GM19455 (cell line): Measurements from ENCODE around the gene PHOSPHO2.

Experiments
- ATAC-seq: cut with Tn5 transposase; IDR thresholded peaks from one replicate; pipeline ENCODE4 v1.9.1; 2021; ENCODE audit not compliant: unreplicated experiment

The PHOSPHO2 gene

DNA sequence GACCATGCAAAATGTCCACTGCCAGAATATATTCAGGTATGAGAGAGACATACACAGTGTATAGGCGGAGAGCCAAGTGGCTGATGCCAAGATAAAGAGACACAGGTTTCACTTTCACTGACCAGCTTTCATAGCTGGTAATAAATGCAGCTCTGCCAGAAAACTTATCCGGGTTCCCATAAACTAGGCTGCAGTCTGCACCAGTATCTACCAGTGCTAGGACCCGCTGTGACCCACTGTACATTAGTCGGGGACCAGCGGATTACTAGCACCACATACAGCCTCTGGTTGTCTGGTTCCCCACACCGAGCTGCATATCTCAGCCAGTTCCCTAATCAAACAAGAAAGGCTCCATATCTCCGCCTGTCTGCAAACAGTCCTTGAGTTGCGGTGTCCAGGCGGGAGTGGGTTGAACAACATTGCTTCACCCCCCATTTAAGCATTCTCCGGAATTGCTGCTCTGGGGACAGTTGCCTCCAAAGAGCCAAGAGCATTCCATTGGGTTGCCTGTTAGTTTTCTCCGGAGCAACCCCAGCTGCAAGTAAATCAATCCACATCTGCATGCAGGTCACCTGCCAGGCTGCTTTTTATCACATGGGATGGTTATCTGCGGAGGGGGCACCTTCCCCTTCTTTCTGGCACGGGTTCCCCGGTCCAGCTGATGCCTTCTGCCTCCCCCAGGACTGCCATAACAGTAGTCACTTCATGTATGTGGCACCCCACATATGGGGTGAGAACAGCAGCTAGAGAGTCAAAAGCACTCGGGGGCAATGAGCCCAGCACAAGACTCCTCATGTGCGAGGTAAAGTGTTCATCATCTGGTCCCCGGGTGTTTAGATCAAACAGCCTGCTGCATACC, 21.3 kb downstream of the PHOSPHO2 start:
- no peak for ATAC-seq

DNA sequence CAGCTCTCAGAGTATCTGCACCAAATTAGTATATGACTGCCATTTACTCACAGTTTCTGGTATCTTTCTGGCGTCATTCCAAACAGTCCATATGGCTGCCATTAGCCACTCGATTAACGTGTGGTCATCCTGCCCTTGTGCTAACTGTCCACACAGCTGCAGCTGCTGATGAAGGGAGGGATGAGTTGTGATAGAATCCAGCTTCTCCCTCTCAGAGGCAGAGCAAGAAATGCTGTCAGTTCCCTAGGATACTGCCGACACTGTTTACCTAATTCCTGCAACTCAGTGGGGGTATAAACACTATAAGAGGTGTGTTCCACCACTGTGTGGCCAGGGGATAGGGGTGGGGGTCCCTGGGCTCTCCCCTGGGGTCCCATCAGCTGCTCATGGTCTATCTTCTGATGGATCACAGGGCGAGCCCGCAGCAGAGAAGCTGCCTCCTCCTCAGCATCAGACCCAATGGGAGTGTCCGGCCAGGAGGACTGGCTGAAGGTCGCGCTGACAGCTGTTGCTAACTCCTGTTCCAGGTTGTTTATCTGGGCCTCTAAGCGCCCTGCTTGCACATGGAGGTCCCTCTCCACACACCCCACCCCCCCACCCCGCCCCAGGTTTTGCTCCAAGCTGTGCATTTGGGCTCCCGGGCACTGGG, 22.1 kb downstream of the PHOSPHO2 start:
- no peak for ATAC-seq

DNA sequence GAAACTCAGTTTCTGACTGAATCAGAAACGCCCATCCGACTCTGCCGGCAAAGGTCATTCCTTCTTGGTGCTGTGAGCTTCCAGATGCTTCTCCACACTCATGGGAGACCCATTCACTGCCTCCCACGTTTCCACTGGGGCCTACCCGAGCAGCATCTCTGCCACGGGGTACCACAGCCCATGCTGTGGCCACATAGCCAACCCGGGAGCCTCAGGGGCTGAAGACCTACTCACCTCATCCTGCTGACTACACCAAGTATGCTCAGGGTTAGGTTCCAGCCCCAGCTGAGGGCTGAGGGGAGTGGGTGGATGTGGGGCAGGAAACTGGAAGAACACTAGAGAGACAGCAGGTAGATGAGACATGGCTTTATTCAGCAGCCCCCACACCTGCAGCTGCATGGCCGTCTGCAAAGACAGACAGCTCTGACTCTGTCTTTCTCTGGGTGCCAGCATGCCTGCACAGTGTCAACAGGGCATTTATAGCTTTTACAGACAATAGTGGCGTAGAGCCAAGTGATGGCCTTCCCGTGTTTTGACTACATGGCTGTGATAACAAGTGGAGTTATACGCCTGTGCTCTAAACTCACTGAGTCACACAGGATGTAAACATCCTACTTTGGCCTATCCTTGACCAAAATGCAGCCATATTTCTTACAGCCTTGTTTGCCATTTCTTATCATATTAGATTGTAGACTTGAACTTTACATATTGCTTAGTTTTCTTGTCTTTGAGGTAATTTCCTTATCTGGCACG, 22.8 kb downstream of the PHOSPHO2 start:
- ATAC-seq = no peak

DNA sequence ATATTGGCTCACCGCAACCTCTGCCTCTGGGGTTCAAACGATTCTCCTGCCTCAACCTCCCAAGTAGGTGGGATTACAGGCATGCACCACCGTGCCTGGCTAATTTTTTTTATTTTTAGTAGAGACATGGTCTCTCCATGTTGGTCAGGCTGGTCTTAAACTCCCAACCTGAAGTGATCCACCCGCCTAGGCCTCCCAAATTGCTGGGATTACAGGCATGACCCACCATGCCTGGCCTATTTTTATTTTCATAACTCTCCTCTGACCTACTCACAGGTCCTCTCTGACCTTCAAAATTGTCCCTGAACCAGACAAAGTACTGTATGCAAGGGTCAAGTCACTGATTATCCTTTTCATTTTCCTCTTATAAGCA, 23.4 kb downstream of the PHOSPHO2 start:
- no peak for ATAC-seq

DNA sequence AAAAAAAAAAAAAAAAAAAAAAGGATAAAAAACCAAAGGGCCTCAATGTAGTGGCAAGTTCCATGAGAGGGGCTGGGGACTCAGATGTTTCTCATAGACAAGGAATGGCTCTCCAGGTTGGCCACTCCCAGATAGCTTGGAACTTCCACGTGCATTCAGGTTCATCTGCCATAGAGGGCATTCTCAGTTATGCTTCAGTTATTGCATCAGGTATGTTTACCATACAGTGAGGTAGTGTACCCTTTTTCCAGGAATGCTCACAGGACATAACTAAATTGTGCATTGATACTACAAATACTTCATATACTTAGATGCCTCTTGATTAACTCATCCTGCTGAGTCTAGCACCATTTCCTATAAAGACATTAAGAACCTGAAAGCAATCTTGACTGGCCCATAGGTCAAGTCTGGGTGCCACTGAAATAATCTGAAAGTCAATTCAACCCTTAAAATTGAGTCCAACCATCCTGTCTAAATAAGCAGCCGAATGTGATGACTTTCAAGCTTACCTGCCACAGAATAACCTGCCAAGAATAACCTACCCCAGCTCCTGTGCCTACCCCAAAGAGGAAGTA, 24.7 kb downstream of the PHOSPHO2 start:
- no peak for ATAC-seq

DNA sequence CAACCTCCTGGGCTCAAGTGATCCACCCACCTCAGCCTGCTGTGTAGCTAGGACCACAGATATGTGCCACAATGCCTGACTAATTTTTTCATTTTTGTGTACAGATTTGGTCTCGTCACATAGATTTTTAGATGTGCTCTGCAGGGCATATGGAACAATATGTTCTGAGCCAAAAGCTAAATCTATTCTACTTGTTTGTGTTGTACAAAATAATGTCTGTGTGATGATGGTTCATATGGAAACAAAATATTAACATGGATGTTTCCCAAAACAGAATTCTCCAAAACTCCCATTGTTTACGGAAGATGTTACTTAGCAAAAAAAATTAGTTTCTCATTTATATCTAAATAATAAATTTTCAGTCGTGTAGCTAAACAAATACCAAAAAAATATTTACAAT, 26.7 kb downstream of the PHOSPHO2 start:
- ATAC-seq = no peak

DNA sequence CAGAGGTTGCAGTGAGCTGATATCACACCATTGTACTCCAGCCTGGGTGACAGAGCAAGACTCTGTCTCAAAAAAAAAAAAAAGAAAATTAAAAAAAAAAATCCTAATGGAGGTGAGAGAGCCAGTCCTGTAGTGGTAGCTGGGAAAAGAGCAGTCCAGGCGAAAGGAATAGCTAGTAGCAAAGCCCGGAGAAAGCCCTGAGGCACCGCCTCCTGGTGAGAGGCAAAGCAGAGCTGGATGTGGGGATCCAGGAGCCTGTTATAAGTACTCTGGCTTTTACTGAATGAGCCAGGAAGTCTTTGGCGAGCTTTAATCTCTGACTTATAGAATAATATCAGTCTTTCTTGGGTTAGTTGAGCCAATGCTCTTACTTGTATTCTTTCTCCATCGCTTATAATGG, 32.8 kb downstream of the PHOSPHO2 start:
- ATAC-seq = no peak

DNA sequence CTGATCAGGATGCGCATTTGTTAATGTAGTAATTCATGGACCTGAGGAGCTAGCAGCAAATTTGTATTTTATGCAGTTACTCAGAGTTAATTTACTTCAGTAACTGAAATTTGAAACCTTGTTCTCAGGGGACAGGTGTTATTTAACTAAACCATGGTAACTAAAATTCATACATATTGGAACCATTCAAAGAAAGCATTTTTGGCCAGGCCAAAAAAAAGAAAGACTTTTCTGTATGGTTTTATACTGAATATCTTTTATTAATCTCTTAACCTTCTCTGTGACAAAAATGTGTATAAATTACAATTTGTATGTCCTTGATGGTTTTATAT, 35.0 kb downstream of the PHOSPHO2 start:
- no peak for ATAC-seq

DNA sequence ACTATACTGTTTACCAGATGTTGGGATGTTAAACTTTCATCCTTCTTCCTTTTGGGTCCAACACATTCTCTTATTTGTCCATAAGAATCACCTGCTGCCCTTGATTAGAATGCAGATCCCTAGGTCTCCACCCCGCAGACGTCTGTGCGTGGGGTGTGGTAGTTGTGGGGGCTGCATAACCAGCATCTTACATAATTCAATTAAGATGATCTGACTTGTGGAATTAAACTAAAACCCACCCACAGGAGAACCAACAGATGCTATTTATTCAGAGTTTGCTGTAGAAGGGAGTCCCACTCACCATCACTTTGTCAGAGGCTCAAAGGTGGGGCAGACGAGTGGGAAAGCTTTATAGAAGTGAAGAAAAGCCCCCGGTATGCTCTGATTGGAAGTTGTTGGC, 37.8 kb downstream of the PHOSPHO2 start:
- no peak for ATAC-seq

DNA sequence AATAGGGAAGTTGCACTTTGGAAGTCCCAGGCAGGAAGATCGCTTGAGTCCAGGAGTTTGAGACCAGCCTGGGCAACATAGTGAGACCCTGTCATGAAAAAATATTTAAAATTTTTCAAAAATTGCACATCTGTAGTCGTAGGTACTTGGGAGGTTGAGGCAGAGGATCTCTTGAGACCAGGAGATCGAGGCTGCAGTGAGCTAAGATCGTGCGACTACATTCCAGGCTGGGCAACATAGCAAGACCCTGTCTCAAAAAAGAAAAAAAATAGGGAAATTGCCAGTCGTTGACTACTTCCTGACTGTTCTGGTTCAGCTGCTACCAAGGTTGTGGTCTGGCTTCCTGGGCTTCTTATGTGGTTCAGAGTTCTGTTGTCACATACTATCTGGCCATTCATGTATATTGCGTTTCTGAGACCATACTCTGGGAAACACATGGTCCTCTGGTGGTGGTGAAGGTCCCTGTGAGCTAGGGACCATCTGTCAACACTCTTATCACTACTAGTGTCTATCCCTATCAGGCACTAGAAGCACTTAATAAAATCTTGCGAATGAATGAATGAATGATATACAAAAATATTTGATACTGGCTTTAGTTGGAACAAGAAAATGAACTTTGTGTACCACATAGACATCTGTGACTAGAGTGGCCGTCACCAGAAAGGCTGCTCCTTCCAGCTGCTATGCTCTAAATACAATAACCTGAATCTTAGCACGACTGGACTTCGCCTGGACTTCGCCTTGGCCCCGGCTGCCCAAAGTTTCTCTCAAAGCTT, 38.5 kb downstream of the PHOSPHO2 start:
- ATAC-seq = no peak

DNA sequence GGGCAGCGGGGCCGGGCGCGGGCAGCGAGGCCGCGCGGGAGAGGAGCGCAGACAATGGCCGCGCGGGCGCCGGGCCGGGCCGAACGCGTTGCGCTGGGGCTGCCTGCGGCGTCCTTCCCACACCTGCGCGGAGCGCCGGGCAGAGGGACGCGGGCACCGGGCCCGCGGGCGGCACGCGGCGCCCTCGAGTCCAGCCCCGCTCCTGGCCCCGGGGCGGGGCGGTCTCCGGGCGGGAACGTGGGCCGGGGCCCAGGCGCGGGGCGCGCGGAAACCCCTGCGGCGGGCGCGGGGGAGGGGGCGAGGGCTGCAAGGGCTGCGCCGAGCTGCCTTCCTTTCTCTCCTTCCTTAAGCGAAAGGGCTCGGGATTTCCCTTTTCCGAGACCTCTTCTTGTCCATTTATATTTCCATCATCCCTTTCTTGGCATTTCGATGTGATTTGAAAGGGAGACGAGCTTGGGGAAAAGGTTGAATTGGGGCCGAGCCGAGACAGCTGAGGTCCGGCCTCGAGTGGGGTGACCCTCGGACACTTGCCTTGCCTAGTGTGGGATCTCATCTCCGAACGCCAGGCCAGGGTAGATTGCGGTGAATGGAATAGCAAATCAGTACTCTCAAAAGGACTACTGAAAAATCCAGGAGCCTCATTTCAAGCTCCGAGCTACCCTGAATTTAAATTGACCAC, 40.0 kb downstream of the PHOSPHO2 start:
- peak; percentile 51 for ATAC-seq

DNA sequence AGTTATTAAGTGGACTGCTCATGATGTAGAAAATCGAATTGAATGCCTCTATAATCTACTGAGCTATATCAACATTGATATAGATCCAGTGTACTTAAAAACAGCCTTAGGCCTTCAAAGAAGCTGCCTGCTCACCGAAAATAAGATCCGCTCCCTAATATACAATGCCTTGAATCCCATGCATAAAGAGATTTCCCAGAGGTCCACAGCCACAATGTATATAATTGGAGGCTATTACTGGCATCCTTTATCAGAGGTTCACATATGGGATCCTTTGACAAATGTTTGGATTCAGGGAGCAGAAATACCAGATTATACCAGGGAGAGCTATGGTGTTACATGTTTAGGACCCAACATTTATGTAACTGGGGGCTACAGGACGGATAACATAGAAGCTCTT, 41.4 kb downstream of the PHOSPHO2 start:
- ATAC-seq = no peak

DNA sequence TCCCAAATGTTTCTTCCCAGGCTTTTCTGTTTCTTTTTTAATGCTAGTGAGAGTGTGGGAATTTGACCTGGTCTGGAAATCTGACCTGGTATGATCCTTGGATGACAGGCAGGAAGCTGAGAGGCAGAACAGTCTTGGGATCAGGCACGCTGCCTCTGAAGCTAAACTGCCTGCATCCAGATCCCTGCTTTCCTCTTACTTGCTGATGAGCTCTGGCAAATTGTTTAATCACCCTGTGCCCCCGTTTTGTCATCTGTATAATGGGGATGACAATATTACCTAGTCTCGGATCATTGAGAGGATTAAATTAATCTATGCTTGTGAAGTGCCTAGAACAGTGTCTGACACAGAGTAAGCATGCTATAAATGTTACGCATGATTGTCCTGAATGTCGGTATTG, 42.6 kb downstream of the PHOSPHO2 start:
- ATAC-seq = no peak

DNA sequence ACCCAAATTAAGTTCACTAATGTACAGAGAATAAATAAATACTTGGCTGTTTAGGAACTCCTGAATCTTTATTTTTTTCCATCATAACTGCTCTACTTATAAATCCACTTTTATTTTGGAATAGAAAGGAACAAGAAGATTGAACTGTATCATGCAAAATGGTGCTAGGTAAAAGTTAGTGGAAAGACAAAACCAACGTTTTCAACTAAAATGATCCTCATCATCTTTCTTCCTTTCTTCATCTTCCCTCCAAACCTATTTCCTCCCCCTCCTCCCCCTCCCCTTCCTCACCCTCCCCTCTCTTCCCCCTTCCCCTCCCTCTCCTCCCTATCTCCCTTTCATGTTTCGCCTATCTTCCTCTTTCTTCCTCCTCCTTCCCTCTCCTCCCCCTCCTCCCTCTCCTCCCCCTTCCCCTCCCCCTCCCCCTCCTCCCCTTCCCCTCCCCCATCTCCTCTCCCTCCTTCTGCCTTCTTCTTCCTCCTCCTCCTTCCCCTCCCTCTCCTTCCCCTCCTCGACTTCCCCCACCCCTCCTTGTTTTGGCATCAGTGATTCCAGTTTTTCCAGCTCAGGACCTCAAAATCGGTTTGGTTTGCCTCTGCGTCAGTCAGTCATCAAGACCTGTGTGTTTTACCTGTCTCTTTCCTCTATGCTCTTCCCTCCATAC, 44.4 kb downstream of the PHOSPHO2 start:
- no peak for ATAC-seq

DNA sequence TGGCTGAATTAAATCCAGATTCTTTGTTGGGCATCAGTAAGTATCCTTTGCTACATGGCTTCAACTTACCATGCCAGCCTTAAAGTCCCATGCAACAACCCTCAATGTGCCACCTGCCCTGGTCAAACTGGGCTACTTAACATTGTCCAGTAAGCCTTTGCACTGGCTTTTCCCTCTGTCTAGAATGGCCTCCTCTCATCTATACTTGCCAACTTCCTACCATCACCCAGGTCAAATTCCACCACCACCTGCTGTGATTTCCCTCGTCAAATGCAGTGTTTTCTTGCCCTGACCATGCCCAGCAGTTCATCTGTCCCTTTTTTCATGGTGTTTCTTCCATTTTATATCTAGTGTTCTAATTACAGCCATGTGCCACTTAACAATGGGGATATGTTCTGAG, 45.1 kb downstream of the PHOSPHO2 start:
- no peak for ATAC-seq

DNA sequence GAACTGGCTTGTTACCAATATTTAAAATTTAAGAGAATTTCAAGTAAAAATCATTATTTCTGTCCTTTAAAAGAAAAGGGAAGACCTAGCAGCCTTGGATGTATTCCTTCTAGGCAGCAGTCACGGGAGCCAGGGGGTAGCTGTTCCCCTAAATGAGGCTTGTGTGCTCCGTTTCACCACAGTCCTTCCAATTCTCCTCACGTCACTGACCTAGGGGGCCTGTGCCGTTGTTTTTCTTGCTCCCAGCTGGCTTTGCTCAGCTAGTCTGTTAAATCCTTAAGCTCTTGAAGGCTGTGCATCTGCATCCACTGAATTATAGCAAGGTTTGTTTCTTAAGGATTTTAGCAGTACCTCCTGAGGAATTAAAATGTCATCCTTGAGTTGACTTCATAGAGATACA, 49.3 kb downstream of the PHOSPHO2 start:
- ATAC-seq = no peak

DNA sequence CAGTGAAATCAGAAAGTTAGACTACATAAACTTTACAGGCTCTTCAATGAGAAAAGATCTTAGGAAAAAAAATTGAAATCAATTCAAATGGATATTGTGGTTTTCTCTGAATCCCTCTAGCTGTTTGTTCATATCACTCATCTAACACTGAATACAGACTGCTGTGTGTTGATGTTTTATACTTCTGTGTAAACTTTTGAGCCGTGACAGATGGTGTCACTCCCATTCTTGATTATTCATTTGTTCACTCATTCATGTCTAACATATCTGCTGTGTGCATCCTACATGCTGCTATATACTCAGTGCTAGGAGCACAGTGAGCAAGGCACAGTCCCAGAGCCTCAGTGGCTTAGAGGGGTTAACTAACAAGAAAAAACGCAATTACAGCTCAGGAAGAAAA, 52.0 kb downstream of the PHOSPHO2 start:
- ATAC-seq = no peak

DNA sequence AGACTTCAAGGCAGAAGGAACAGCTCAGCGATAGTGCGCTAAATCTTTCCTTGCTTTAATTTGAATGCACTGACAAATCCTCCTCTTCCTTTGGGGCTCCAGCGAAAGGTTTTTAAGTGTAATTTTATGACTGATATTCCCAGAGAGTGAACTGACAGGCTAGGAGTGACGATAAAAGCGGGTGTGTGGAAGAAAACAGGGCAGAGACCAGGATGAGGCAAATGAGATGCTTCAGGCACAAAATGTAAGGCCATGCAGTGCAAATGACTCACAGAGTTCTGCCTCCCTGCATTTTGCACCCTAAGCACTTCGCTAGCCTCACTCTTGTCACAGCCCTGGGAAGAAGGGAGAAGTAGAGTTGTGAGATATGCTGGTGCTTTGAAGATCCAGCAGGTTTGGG, 54.0 kb downstream of the PHOSPHO2 start:
- ATAC-seq = no peak
